ENCODE measurements around the gene TENT4A.

Gene TENT4A

DNA sequence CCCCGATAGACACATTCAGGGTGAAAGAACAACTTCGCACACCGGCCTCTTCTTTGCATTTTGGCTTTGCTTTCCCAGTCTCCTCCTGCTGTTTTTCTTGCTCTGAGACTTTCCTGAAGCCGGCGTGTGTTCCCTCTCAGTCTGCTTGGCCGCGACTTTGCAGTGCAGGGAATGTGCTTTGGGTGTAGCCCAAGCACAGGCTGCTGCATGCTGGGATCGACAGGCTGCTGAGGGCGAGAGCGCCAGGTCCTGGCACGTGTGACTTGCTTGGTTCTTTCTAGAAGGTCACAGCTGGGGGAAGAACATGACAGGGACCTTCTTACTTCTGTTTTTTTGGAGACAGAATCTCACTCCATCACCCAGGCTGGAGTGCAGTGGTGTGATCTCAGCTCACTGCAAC, 40.6 kb downstream of the TENT4A start:
- Histone ChIP-seq H2BK120ac (ENCODE audit: low read depth, low read length) (no peak overlapping the region), H3K9ac (ENCODE audit: low read depth, low read length, poor library complexity) (no peak overlapping the region), H3K27ac (replicated peaks; ENCODE audit: low read length) (no peak overlapping the region), H2AFZ (ENCODE audit: low read length) (no peak overlapping the region), H2BK12ac (ENCODE audit: low read length) (no peak overlapping the region), H3K27me3 (ENCODE audit: control insufficient read depth in 3 of 3, insufficient read depth in 3 of 3, low read depth in 1 of 3, low read length in 3 of 3) (no peaks in the 10 kb centered on the region), H3K23ac (ENCODE audit: low read depth, low read length, poor library complexity) (no peak overlapping the region), H3K4me3 (ENCODE audit: low read length in 2 of 2) (no peak overlapping the region), H3K9me3 (replicated peaks in 1 of 2; ENCODE audit: control insufficient read depth in 2 of 2, insufficient read depth in 1 of 2, low read depth in 1 of 2, low read length in 2 of 2) (no peaks in the 10 kb centered on the region), H3K4me1 (ENCODE audit: control insufficient read depth in 2 of 2, insufficient read depth in 1 of 2, low read depth in 1 of 2, low read length in 2 of 2) (no peaks in the 10 kb centered on the region), H2BK15ac (ENCODE audit: low read length) (no peak overlapping the region), H3K14ac (ENCODE audit: low read length) (no peak overlapping the region), H4K91ac (ENCODE audit: low read depth, low read length, poor library complexity) (no peak overlapping the region), H2AK5ac (ENCODE audit: low read depth, low read length) (no peak overlapping the region), H3K79me1 (ENCODE audit: low read depth, low read length) (peaks cover 8% of the 10 kb centered on the region), H4K8ac (ENCODE audit: low read depth, low read length) (no peak overlapping the region), H2BK5ac (ENCODE audit: low read length) (no peak overlapping the region), H3K4me2 (ENCODE audit: insufficient read depth, low read length, poor library complexity, severe bottlenecking) (no peak overlapping the region), H3K4ac (ENCODE audit: low read length) (no peak overlapping the region), H3K18ac (ENCODE audit: low read length) (no peak overlapping the region), H3K36me3 (replicated peaks in 1 of 2; ENCODE audit: control insufficient read depth in 2 of 2, insufficient read depth in 2 of 2, low read length in 2 of 2) (peaks cover 38 to 100% of the 10 kb centered on the region in 2 donors)
- WGBS, 2 donors (ENCODE audit: extremely low coverage in 2 of 2, insufficient read length in 2 of 2, insufficient replicate concordance in 1 of 2): no CpG with 5 or more reads among the region's 11 CpGs
- no peak for DNase-seq (ENCODE audit: low spot score)

DNA sequence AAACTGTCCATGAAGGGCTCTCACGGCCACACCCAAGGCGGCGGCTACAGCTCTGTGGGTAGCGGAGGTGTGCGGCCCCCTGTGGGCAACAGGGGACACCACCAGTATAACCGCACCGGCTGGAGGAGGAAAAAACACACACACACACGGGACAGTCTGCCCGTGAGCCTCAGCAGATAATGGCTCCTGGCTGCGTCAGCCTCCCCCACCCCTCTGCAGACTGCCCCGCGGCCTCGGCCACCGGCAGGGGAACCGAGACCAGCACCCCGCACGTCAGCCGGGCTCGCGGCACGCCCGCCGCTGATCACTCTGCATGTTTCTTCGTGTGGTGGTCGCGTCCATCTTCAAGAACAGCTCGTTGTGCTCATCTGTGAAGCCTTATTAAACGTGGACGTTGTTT, 41.5 kb downstream of the TENT4A start:
- Histone ChIP-seq H3K9me3 (replicated peaks in 1 of 2; ENCODE audit: control insufficient read depth in 2 of 2, insufficient read depth in 1 of 2, low read depth in 1 of 2, low read length in 2 of 2) (no peaks in the 10 kb centered on the region), H3K23ac (ENCODE audit: low read depth, low read length, poor library complexity) (no peak overlapping the region), H3K4me2 (ENCODE audit: insufficient read depth, low read length, poor library complexity, severe bottlenecking) (no peak overlapping the region), H3K18ac (ENCODE audit: low read length) (no peak overlapping the region), H3K36me3 (replicated peaks in 1 of 2; ENCODE audit: control insufficient read depth in 2 of 2, insufficient read depth in 2 of 2, low read length in 2 of 2) (peaks cover 38 to 92% of the 10 kb centered on the region in 2 donors), H3K4me3 (ENCODE audit: low read length in 2 of 2) (no peak overlapping the region), H3K4me1 (ENCODE audit: control insufficient read depth in 2 of 2, insufficient read depth in 1 of 2, low read depth in 1 of 2, low read length in 2 of 2) (no peaks in the 10 kb centered on the region), H3K27me3 (ENCODE audit: control insufficient read depth in 3 of 3, insufficient read depth in 3 of 3, low read depth in 1 of 3, low read length in 3 of 3) (no peaks in the 10 kb centered on the region), H2BK5ac (ENCODE audit: low read length) (no peak overlapping the region), H3K27ac (replicated peaks; ENCODE audit: low read length) (no peak overlapping the region), H4K91ac (ENCODE audit: low read depth, low read length, poor library complexity) (no peak overlapping the region), H4K8ac (ENCODE audit: low read depth, low read length) (no peak overlapping the region), H2AFZ (ENCODE audit: low read length) (no peak overlapping the region), H3K14ac (ENCODE audit: low read length) (no peak overlapping the region), H2BK15ac (ENCODE audit: low read length) (no peak overlapping the region), H2AK5ac (ENCODE audit: low read depth, low read length) (no peak overlapping the region), H3K9ac (ENCODE audit: low read depth, low read length, poor library complexity) (no peak overlapping the region), H2BK12ac (ENCODE audit: low read length) (no peak overlapping the region), H3K79me1 (ENCODE audit: low read depth, low read length) (peaks cover 8% of the 10 kb centered on the region), H3K4ac (ENCODE audit: low read length) (no peak overlapping the region), H2BK120ac (ENCODE audit: low read depth, low read length) (no peak overlapping the region)
- no CpG with 5 or more reads among the region's 29 CpGs for WGBS, 2 donors (ENCODE audit: extremely low coverage in 2 of 2, insufficient read length in 2 of 2, insufficient replicate concordance in 1 of 2)
- DNase-seq (ENCODE audit: low spot score): no peak

DNA sequence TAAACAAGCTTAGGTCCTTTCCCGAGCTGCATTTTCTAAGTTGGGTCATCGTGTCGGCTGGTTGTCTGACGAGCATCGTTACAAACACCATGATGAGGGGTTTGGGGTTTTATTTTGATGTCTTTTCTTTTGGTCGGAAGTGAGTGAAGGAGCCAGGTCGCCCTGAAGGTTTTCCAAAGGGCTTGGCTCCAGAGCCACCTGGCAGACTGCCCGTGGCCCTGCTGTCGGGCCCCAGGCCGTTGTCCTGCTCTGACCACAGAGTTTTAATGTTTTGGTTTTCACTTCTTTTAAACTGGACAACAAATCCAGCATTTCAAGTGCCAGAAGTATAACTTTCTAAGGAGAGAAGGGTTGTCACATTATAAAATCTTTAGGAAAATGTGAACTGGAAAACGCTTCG, 42.3 kb downstream of the TENT4A start:
- Histone ChIP-seq H2AFZ (ENCODE audit: low read length) (no peak overlapping the region), H3K14ac (ENCODE audit: low read length) (no peak overlapping the region), H3K9ac (ENCODE audit: low read depth, low read length, poor library complexity) (no peak overlapping the region), H3K4ac (ENCODE audit: low read length) (no peak overlapping the region), H3K4me1 (ENCODE audit: control insufficient read depth in 2 of 2, insufficient read depth in 1 of 2, low read depth in 1 of 2, low read length in 2 of 2) (no peaks in the 10 kb centered on the region), H2BK5ac (ENCODE audit: low read length) (no peak overlapping the region), H2BK12ac (ENCODE audit: low read length) (no peak overlapping the region), H2AK5ac (ENCODE audit: low read depth, low read length) (no peak overlapping the region), H2BK15ac (ENCODE audit: low read length) (no peak overlapping the region), H3K4me3 (ENCODE audit: low read length in 2 of 2) (no peak overlapping the region), H3K4me2 (ENCODE audit: insufficient read depth, low read length, poor library complexity, severe bottlenecking) (no peak overlapping the region), H3K79me1 (ENCODE audit: low read depth, low read length) (peaks cover 8% of the 10 kb centered on the region), H3K9me3 (replicated peaks in 1 of 2; ENCODE audit: control insufficient read depth in 2 of 2, insufficient read depth in 1 of 2, low read depth in 1 of 2, low read length in 2 of 2) (no peaks in the 10 kb centered on the region), H3K27ac (replicated peaks; ENCODE audit: low read length) (no peak overlapping the region), H4K8ac (ENCODE audit: low read depth, low read length) (no peak overlapping the region), H3K23ac (ENCODE audit: low read depth, low read length, poor library complexity) (no peak overlapping the region), H4K91ac (ENCODE audit: low read depth, low read length, poor library complexity) (no peak overlapping the region), H3K18ac (ENCODE audit: low read length) (no peak overlapping the region), H3K36me3 (replicated peaks in 1 of 2; ENCODE audit: control insufficient read depth in 2 of 2, insufficient read depth in 2 of 2, low read length in 2 of 2) (peaks cover 35 to 85% of the 10 kb centered on the region in 2 donors), H2BK120ac (ENCODE audit: low read depth, low read length) (no peak overlapping the region), H3K27me3 (ENCODE audit: control insufficient read depth in 3 of 3, insufficient read depth in 3 of 3, low read depth in 1 of 3, low read length in 3 of 3) (no peaks in the 10 kb centered on the region)
- no CpG with 5 or more reads among the region's 12 CpGs for WGBS, 2 donors (ENCODE audit: extremely low coverage in 2 of 2, insufficient read length in 2 of 2, insufficient replicate concordance in 1 of 2)
- DNase-seq (ENCODE audit: low spot score): no peak

DNA sequence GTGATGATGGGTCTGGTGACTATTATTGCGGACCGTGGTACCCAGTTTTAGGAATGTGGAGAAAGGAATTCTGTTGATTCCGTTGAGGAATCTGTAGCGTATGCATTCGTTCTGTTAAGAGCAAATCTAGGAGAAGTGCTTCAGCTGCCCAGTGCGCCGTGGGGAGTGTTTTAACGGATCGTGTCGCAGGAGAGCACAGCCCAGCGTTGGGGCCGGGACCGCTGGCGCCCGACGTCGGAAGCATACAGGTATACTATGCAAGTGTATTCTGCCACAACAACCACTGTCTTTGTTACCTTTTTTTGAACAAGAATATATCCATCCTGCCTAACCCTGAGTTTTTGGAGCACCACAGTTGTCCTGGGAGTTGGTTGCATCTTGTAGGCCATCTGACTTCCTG, 42.7 kb downstream of the TENT4A start:
- Histone ChIP-seq H3K9me3 (replicated peaks in 1 of 2; ENCODE audit: control insufficient read depth in 2 of 2, insufficient read depth in 1 of 2, low read depth in 1 of 2, low read length in 2 of 2) (no peaks in the 10 kb centered on the region), H3K4me3 (ENCODE audit: low read length in 2 of 2) (no peak overlapping the region), H4K8ac (ENCODE audit: low read depth, low read length) (no peak overlapping the region), H2BK120ac (ENCODE audit: low read depth, low read length) (no peak overlapping the region), H3K4me1 (ENCODE audit: control insufficient read depth in 2 of 2, insufficient read depth in 1 of 2, low read depth in 1 of 2, low read length in 2 of 2) (no peaks in the 10 kb centered on the region), H3K18ac (ENCODE audit: low read length) (no peak overlapping the region), H4K91ac (ENCODE audit: low read depth, low read length, poor library complexity) (no peak overlapping the region), H2AFZ (ENCODE audit: low read length) (no peak overlapping the region), H3K4me2 (ENCODE audit: insufficient read depth, low read length, poor library complexity, severe bottlenecking) (no peak overlapping the region), H3K9ac (ENCODE audit: low read depth, low read length, poor library complexity) (no peak overlapping the region), H2BK5ac (ENCODE audit: low read length) (no peak overlapping the region), H2AK5ac (ENCODE audit: low read depth, low read length) (no peak overlapping the region), H3K36me3 (replicated peaks in 1 of 2; ENCODE audit: control insufficient read depth in 2 of 2, insufficient read depth in 2 of 2, low read length in 2 of 2) (peaks cover 33 to 81% of the 10 kb centered on the region in 2 donors), H3K14ac (ENCODE audit: low read length) (no peak overlapping the region), H3K4ac (ENCODE audit: low read length) (no peak overlapping the region), H2BK12ac (ENCODE audit: low read length) (no peak overlapping the region), H3K79me1 (ENCODE audit: low read depth, low read length) (peaks cover 6% of the 10 kb centered on the region), H3K23ac (ENCODE audit: low read depth, low read length, poor library complexity) (no peak overlapping the region), H2BK15ac (ENCODE audit: low read length) (no peak overlapping the region), H3K27me3 (ENCODE audit: control insufficient read depth in 3 of 3, insufficient read depth in 3 of 3, low read depth in 1 of 3, low read length in 3 of 3) (no peaks in the 10 kb centered on the region), H3K27ac (replicated peaks; ENCODE audit: low read length) (no peak overlapping the region)
- no CpG with 5 or more reads among the region's 17 CpGs for WGBS, 2 donors (ENCODE audit: extremely low coverage in 2 of 2, insufficient read length in 2 of 2, insufficient replicate concordance in 1 of 2)
- no peak for DNase-seq (ENCODE audit: low spot score)
